Mononuclear cell (primary cell): Measurements from ENCODE around the gene TMEM185B. TPM values are rescaled to one million over a fixed set of nuclear protein-coding genes. Genes with fewer than 3 reads are reported as not detected.
"Not testable (repeated sequence)": the region's sequence is repeated elsewhere in the genome, so short reads cannot be mapped to it uniquely, and the experiment has no call there.

Experiments used
- H3K27me3 ChIP-seq: 2 replicates; pipeline ENCODE4 v1.6.0; 2011; ENCODE audit warnings: low read length, control low read depth; ENCODE audit not compliant: insufficient read depth
- H3K4me1 ChIP-seq: 2 replicates; pipeline ENCODE4 v1.5.1; 2011; ENCODE audit warnings: mild to moderate bottlenecking, low read length, control low read depth; ENCODE audit not compliant: insufficient read depth
- H3K4me3 ChIP-seq: 2 replicates; pipeline ENCODE4 v1.5.1; 2011; ENCODE audit warnings: mild to moderate bottlenecking, low read length, moderate library complexity
- H3K9me3 ChIP-seq: 2 replicates; pipeline ENCODE4 v1.5.1; 2011; ENCODE audit warnings: low read depth, mild to moderate bottlenecking, control low read depth, low read length
- total RNA-seq: library from RNA; depleted of rRNA; stranded (reverse); fragments of >200 nt; gene quantifications from one replicate; pipeline ENCODE4 v1.2.3, GENCODE V29; 2012

Gene TMEM185B
- total RNA-seq, 1 donor: 17.5 TPM

GRCh38 chr2:120209427-120210269 lies 13.6 kb downstream of the TMEM185B start:
- Histone ChIP-seq H3K4me3 (no peak overlapping the region), H3K4me1 (peaks cover 12% of the 10 kb centered on the region), H3K9me3 (no peaks in the 10 kb centered on the region)

GRCh38 chr2:120208381-120209353 lies 14.5 kb downstream of the TMEM185B start:
- no peak overlapping the region for H3K4me3 ChIP-seq
- no peaks in the 10 kb centered on the region for H3K9me3 ChIP-seq
- H3K4me1 ChIP-seq: peaks cover 20% of the 10 kb centered on the region
- no peaks in the 10 kb centered on the region for H3K27me3 ChIP-seq

More at GRCh38 chr2:120209427-120210269, 13.6 kb downstream of the TMEM185B start:
- no peaks in the 10 kb centered on the region for H3K27me3 ChIP-seq

GRCh38 chr2:120206022-120206581 lies 17.1 kb downstream of the TMEM185B start:
- Histone ChIP-seq H3K9me3 (no peaks in the 10 kb centered on the region), H3K4me3 (no peak overlapping the region), H3K27me3 (no peaks in the 10 kb centered on the region), H3K4me1 (peaks cover 29% of the 10 kb centered on the region)

- Histone ChIP-seq H3K4me1 (peaks cover 24% of the 10 kb centered on the region), H3K27me3 (no peaks in the 10 kb centered on the region), H3K4me3 (no peak overlapping the region)
These were observed 18.1 kb downstream of the TMEM185B start for GRCh38 chr2:120204945-120205670.

GRCh38 chr2:120204417-120204816 lies 18.8 kb downstream of the TMEM185B start:
- H3K4me1 ChIP-seq: peaks cover 17% of the 10 kb centered on the region
- no peaks in the 10 kb centered on the region for H3K9me3 ChIP-seq
- H3K27me3 ChIP-seq: no peaks in the 10 kb centered on the region
- H3K4me3 ChIP-seq: no peak overlapping the region

More at GRCh38 chr2:120204945-120205670, 18.1 kb downstream of the TMEM185B start:
- H3K9me3 ChIP-seq: no peaks in the 10 kb centered on the region

GRCh38 chr2:120204022-120204405 lies 19.2 kb downstream of the TMEM185B start:
- Histone ChIP-seq H3K4me1 (peaks cover 17% of the 10 kb centered on the region), H3K4me3 (no peak overlapping the region), H3K9me3 (peaks cover under 1% of the 10 kb centered on the region), H3K27me3 (no peaks in the 10 kb centered on the region)

- Histone ChIP-seq H3K9me3 (peaks cover 6% of the 10 kb centered on the region), H3K4me3 (no peak overlapping the region), H3K4me1 (peaks cover 17% of the 10 kb centered on the region), H3K27me3 (no peaks in the 10 kb centered on the region)
These were observed 19.8 kb downstream of the TMEM185B start for GRCh38 chr2:120203251-120204021.

- not testable (repeated sequence) for H3K4me3 ChIP-seq, H3K27me3 ChIP-seq, H3K9me3 ChIP-seq
- peaks cover 17% of the 10 kb centered on the region for H3K4me1 ChIP-seq
These were observed 23.3 kb downstream of the TMEM185B start for GRCh38 chr2:120199817-120200459.

GRCh38 chr2:120195553-120195952 lies 27.6 kb downstream of the TMEM185B start:
- Histone ChIP-seq H3K4me1 (no peaks in the 10 kb centered on the region), H3K27me3 (no peaks in the 10 kb centered on the region), H3K4me3 (no peak overlapping the region), H3K9me3 (peaks cover 15% of the 10 kb centered on the region)

GRCh38 chr2:120192280-120192679 lies 30.9 kb downstream of the TMEM185B start:
- Histone ChIP-seq H3K4me3 (no peak overlapping the region), H3K9me3 (peaks cover 6% of the 10 kb centered on the region), H3K4me1 (no peaks in the 10 kb centered on the region), H3K27me3 (no peaks in the 10 kb centered on the region)

GRCh38 chr2:120189189-120189588 lies 34.0 kb downstream of the TMEM185B start:
- Histone ChIP-seq H3K4me1 (no peaks in the 10 kb centered on the region), H3K9me3 (peaks cover 6% of the 10 kb centered on the region), H3K4me3 (no peak overlapping the region)

GRCh38 chr2:120182019-120182560 lies 41.1 kb downstream of the TMEM185B start:
- Histone ChIP-seq H3K9me3 (no peaks in the 10 kb centered on the region), H3K27me3 (no peaks in the 10 kb centered on the region), H3K4me1 (peaks cover 32% of the 10 kb centered on the region), H3K4me3 (no peak overlapping the region)

More at GRCh38 chr2:120189189-120189588, 34.0 kb downstream of the TMEM185B start:
- no peaks in the 10 kb centered on the region for H3K27me3 ChIP-seq

GRCh38 chr2:120180066-120180465 lies 43.1 kb downstream of the TMEM185B start:
- Histone ChIP-seq H3K4me1 (peaks cover 44% of the 10 kb centered on the region), H3K27me3 (no peaks in the 10 kb centered on the region), H3K4me3 (no peak overlapping the region), H3K9me3 (no peaks in the 10 kb centered on the region)
